GM23338 (cell line): ENCODE measurements around the gene VPS13A. TPM values are rescaled to one million over a fixed set of nuclear protein-coding genes. Genes with fewer than 3 reads are reported as not detected.

ENCODE experiments used
- ATAC-seq: fragments of 200-7000 bp; cut with Tn5 transposase; 3 replicates; pipeline ENCODE4 v1.9.1; 2020
- DNase-seq: peaks from one replicate; pipeline ENCODE4 v3.0.0-alpha.2; 2015; ENCODE audit warnings: low spot score
- H2AFZ ChIP-seq: fragments of 200-600 bp; sonication (generic); 2 replicates; pipeline ENCODE4 v1.8.0; 2016; ENCODE audit warnings: antibody characterized with exemption, mild to moderate bottlenecking, moderate library complexity
- H3F3A ChIP-seq: fragments of 200-600 bp; sonication (generic); replicated peaks from 2 replicates; pipeline ENCODE4 v1.8.0; 2017; ENCODE audit warnings: antibody characterized with exemption, mixed run types, low read depth
- H3K27ac ChIP-seq: fragments of 200-600 bp; sonication (generic); 2 replicates; pipeline ENCODE4 v1.6.1; 2016; ENCODE audit warnings: low read depth
- H3K27me3 ChIP-seq: fragments of 200-600 bp; sonication (generic); 2 replicates; pipeline ENCODE4 v1.8.0; 2016; ENCODE audit warnings: mild to moderate bottlenecking, mixed run types, moderate library complexity; ENCODE audit not compliant: insufficient read depth
- H3K36me3 ChIP-seq: fragments of 200-600 bp; sonication (generic); 2 replicates; pipeline ENCODE4 v1.8.0; 2016; ENCODE audit warnings: mild to moderate bottlenecking; ENCODE audit not compliant: insufficient read depth
- H3K4me1 ChIP-seq: fragments of 200-600 bp; sonication (generic); 2 replicates; pipeline ENCODE4 v1.8.0; 2016; ENCODE audit warnings: mild to moderate bottlenecking, moderate library complexity; ENCODE audit not compliant: insufficient read depth
- H3K4me2 ChIP-seq: fragments of 200-600 bp; sonication (generic); 2 replicates; pipeline ENCODE4 v1.7.1; 2017; ENCODE audit warnings: mixed run types
- H3K4me3 ChIP-seq: fragments of 200-600 bp; sonication (generic); 2 replicates; pipeline ENCODE4 v1.6.1; 2016; ENCODE audit warnings: mixed run types
- H3K79me2 ChIP-seq: fragments of 200-600 bp; sonication (generic); replicated peaks from 2 replicates; pipeline ENCODE4 v1.8.0; 2017; ENCODE audit warnings: mild to moderate bottlenecking; ENCODE audit not compliant: insufficient read depth
- H3K9me2 ChIP-seq: fragments of 200-600 bp; sonication (generic); 2 replicates; pipeline ENCODE4 v1.8.0; 2017; ENCODE audit not compliant: insufficient read depth
- H4K20me1 ChIP-seq: fragments of 200-600 bp; sonication (generic); replicated peaks from 2 replicates; pipeline ENCODE4 v1.8.0; 2017; ENCODE audit warnings: mild to moderate bottlenecking; ENCODE audit not compliant: insufficient read depth
- H3K27ac Mint-ChIP-seq: 2 replicates; pipeline ENCODE4 v1.8.0; 2020; ENCODE audit warnings: inconsistent platforms, mild to moderate bottlenecking, moderate library complexity, mixed read lengths
- H3K27me3 Mint-ChIP-seq: 3 replicates; pipeline ENCODE4 v1.8.0; 2022; ENCODE audit warnings: low read depth, mild to moderate bottlenecking, moderate library complexity, mixed read lengths, inconsistent platforms; ENCODE audit not compliant: insufficient read depth, poor library complexity
- H3K36me3 Mint-ChIP-seq: 3 replicates; pipeline ENCODE4 v1.8.0; 2021; ENCODE audit warnings: low read depth, mild to moderate bottlenecking, inconsistent platforms, moderate library complexity, mixed read lengths
- H3K4me1 Mint-ChIP-seq: 3 replicates; pipeline ENCODE4 v1.8.0; 2020; ENCODE audit warnings: mild to moderate bottlenecking, inconsistent platforms, mixed read lengths
- H3K4me3 Mint-ChIP-seq: 3 replicates; pipeline ENCODE4 v1.8.0; 2021; ENCODE audit warnings: moderate library complexity, mild to moderate bottlenecking, inconsistent platforms, mixed read lengths
- H3K9me3 Mint-ChIP-seq: 3 replicates; pipeline ENCODE4 v1.8.0; 2020; ENCODE audit warnings: moderate library complexity, mild to moderate bottlenecking, inconsistent platforms, mixed read lengths
- CREB1 ChIP-seq: fragments of 250-450 bp; sonication (Bioruptor Pico); IDR thresholded peaks from 2 replicates; pipeline ENCODE4 v1.5.0; 2020; ENCODE audit warnings: low read depth, mild to moderate bottlenecking, moderate library complexity
- CTCF ChIP-seq, 2 experiments: fragments of 200-600 bp in 1 of 2; sonication (generic) in 1 of 2; conservative IDR thresholded peaks; 2 replicates each; pipeline versions ENCODE4 v1.5.1 to v1.6.1; 2016 to 2017; ENCODE audit warnings: antibody characterized with exemption in 2 of 2, low read depth in 2 of 2, mild to moderate bottlenecking in 2 of 2, moderate library complexity in 1 of 2
- ETS1 ChIP-seq: IDR thresholded peaks from 2 replicates; pipeline ENCODE4 v1.6.1; 2016; ENCODE audit warnings: antibody characterized with exemption
- EZH2 ChIP-seq: fragments of 200-600 bp; sonication (generic); IDR thresholded peaks from one replicate; pipeline ENCODE4 v1.8.0; 2017; ENCODE audit warnings: antibody characterized with exemption, mild to moderate bottlenecking, low read depth; ENCODE audit not compliant: unreplicated experiment
- EZH2phosphoT487 ChIP-seq: fragments of 200-600 bp; sonication (generic); IDR thresholded peaks from one replicate; pipeline ENCODE4 v1.8.1; 2018; ENCODE audit warnings: antibody characterized with exemption; ENCODE audit not compliant: unreplicated experiment
- JUNB ChIP-seq: IDR thresholded peaks from one replicate; pipeline ENCODE4 v1.6.1; 2016; ENCODE audit warnings: antibody characterized with exemption; ENCODE audit not compliant: unreplicated experiment
- NANOG ChIP-seq: IDR thresholded peaks from 2 replicates; pipeline ENCODE4 v1.6.1; 2016; ENCODE audit warnings: antibody characterized with exemption, borderline replicate concordance
- POLR2AphosphoS5 ChIP-seq: IDR thresholded peaks from 2 replicates; pipeline ENCODE4 v1.6.1; 2016; ENCODE audit warnings: antibody characterized with exemption, low read depth
- REST ChIP-seq: IDR thresholded peaks from one replicate; pipeline ENCODE4 v1.6.1; 2018; ENCODE audit warnings: antibody characterized with exemption; ENCODE audit not compliant: unreplicated experiment
- STAT1 ChIP-seq: IDR thresholded peaks from one replicate; pipeline ENCODE4 v1.6.1; 2016; ENCODE audit warnings: antibody characterized with exemption; ENCODE audit not compliant: unreplicated experiment
- ZNF114 ChIP-seq: fragments of 250-450 bp; sonication (Bioruptor Pico); IDR thresholded peaks from 2 replicates; pipeline ENCODE4 v1.5.0; 2020; ENCODE audit warnings: mild to moderate bottlenecking, moderate library complexity
- ZNF331 ChIP-seq: fragments of 250-450 bp; sonication (Bioruptor Pico); IDR thresholded peaks from 2 replicates; pipeline ENCODE4 v1.5.0; 2020; ENCODE audit warnings: low read depth, mild to moderate bottlenecking, moderate library complexity
- ZNF462 ChIP-seq: fragments of 250-450 bp; sonication (Bioruptor Pico); IDR thresholded peaks from 2 replicates; pipeline ENCODE4 v1.5.0; 2020; ENCODE audit warnings: mild to moderate bottlenecking, moderate library complexity
- long read RNA-seq: library from polyadenylated mRNA; unstranded; transcript quantifications from one replicate; pipeline ENCODE4 v2.0.0, GENCODE V29; 2020; ENCODE audit not compliant: unreplicated experiment
- polyA plus RNA-seq: library from polyadenylated mRNA; unstranded; fragments of >200 nt; fragmentation: Nextera tagmentation; extraction: Ambion mirVana; gene quantifications from 2 replicates; pipeline ENCODE4 v1.2.1, GENCODE V29; 2016
- total RNA-seq: library from RNA; depleted of rRNA; stranded (reverse); fragments of >200 nt; shearing (Covaris generic); gene quantifications from 2 replicates; pipeline ENCODE4 v1.2.3, GENCODE V29; 2014; rRNA removed

VPS13A gene
- total RNA-seq, result 55.8 and 68.1 TPM in 2 replicates
- polyA plus RNA-seq, result 38.5 and 45.9 TPM in 2 replicates
- long read RNA-seq, partial matches to known transcripts, result 7 of 7 reads
- long read RNA-seq, other reads (novel, unspliced or antisense), result 0 of 7 reads

GRCh38 chr9:77177143-77177893, at the start of gene VPS13A:
Gene VPS13A (plus strand): TSS chr9:77177534. CDS start chr9:77177705, 171 bp downstream.
- no peaks in the 10 kb centered on the region; the same call in 2 of the 3 replicates for H3K36me3 Mint-ChIP-seq
- TF ChIP-seq NANOG, result no peak
- TF ChIP-seq ZNF462 (CRISPR knock-in tag), result no peak
- TF ChIP-seq POLR2AphosphoS5, result peak; percentile 84
- TF ChIP-seq ETS1, result no peak
- TF ChIP-seq EZH2, result no peak
- peak; percentile 57 for TF ChIP-seq CREB1
- TF ChIP-seq JUNB, result no peak
- no peak for TF ChIP-seq ZNF114 (CRISPR knock-in tag)
- TF ChIP-seq REST, result no peak
- no peak for TF ChIP-seq EZH2phosphoT487
- TF ChIP-seq ZNF331, result no peak
- TF ChIP-seq STAT1, result no peak
- TF ChIP-seq CTCF (conservative IDR thresholded peaks at IDR 0.05; ENCODE audit: low read depth in 2 of 2), result 0 out of 4 replicates have a peak, but pooled peaks of 1 of the 2 experiments have one; percentile 7
- Histone ChIP-seq H4K20me1 (peaks cover 20% of the 10 kb centered on the region), H3K27me3 (no peaks in the 10 kb centered on the region), H2AFZ (peak within 1 kb of the TSS; percentile 95), H3K27ac (peak within 1 kb of the TSS; percentile 65), H3K4me3 (peak within 1 kb of the TSS; percentile 88), H3K36me3 (no peaks in the 10 kb centered on the region), H3K9me2 (no peaks in the 10 kb centered on the region), H3K4me1 (peaks cover 31% of the 10 kb centered on the region), H3F3A (peaks cover 3% of the 10 kb centered on the region; the same call in 1 of the 2 replicates), H3K4me2 (peak within 1 kb of the TSS; percentile 95), H3K79me2 (peaks cover 45% of the 10 kb centered on the region)
- no peaks in the 10 kb centered on the region for H3K9me3 Mint-ChIP-seq
- H3K27ac Mint-ChIP-seq, result peak within 1 kb of the TSS; percentile 74; the same call in 1 of the 2 replicates
- peak; percentile 88 for ATAC-seq
- H3K27me3 Mint-ChIP-seq, result peaks cover 2% of the 10 kb centered on the region
- H3K4me3 Mint-ChIP-seq, result peak within 1 kb of the TSS; percentile 95
- DNase-seq, result peak; percentile 99
- peaks cover 21% of the 10 kb centered on the region for H3K4me1 Mint-ChIP-seq
